IPS DF 6.9 (cell line): ENCODE measurements around the gene DMD.
A peak's percentile ranks its signal among the peaks of the same experiment; 100 is the strongest.
"Not testable (repeated sequence)": the region's sequence is repeated elsewhere in the genome, so short reads cannot be mapped to it uniquely, and the experiment has no call there.

Source experiments
- DNase-seq: peaks from one replicate; pipeline ENCODE4 v3.0.0-alpha.2; 2013; ENCODE audit warnings: low read depth, low spot score
- H3K27ac ChIP-seq: one replicate; pipeline ENCODE4 v1.5.1; 2013; ENCODE audit warnings: low read length, control low read depth
- H3K27me3 ChIP-seq: 2 replicates; pipeline ENCODE4 v1.6.1; 2013; ENCODE audit warnings: mild to moderate bottlenecking, low read length; ENCODE audit not compliant: control insufficient read depth, insufficient read depth
- H3K36me3 ChIP-seq: 2 replicates; pipeline ENCODE4 v1.6.1; 2013; ENCODE audit warnings: low read length; ENCODE audit not compliant: control insufficient read depth, insufficient read depth
- H3K4me1 ChIP-seq: 2 replicates; pipeline ENCODE4 v1.6.1; 2013; ENCODE audit warnings: low read length; ENCODE audit not compliant: control insufficient read depth, insufficient read depth
- H3K4me3 ChIP-seq: 2 replicates; pipeline ENCODE4 v1.5.1; 2013; ENCODE audit warnings: mild to moderate bottlenecking, low read length
- H3K9me3 ChIP-seq: 2 replicates; pipeline ENCODE4 v1.6.1; 2013; ENCODE audit warnings: low read length, inconsistent platforms; ENCODE audit not compliant: control insufficient read depth, insufficient read depth
- WGBS: extraction: QIAGEN DNeasy Blood & Tissue Kit; methylation state at CpG from one replicate; pipeline ENCODE4 v1.1.7; 2013; ENCODE audit warnings: mixed read lengths, missing lambda C conversion rate; ENCODE audit not compliant: insufficient read length, insufficient coverage; 5-methylcytosine and 5-hydroxymethylcytosine counted together

The DMD gene

GRCh38 chrX:32533848-32534247 lies 677.5 kb downstream of the DMD start:
- no peaks in the 10 kb centered on the region for H3K27me3 ChIP-seq
- WGBS: no CpG with 5 or more reads among the region's 4 CpGs
- H3K9me3 ChIP-seq: no peaks in the 10 kb centered on the region
- H3K4me1 ChIP-seq: no peaks in the 10 kb centered on the region
- no peaks in the 10 kb centered on the region for H3K36me3 ChIP-seq
- no peak overlapping the region for H3K4me3 ChIP-seq
- no peak overlapping the region for H3K27ac ChIP-seq
- no peak for DNase-seq

GRCh38 chrX:32532262-32532661 lies 679.1 kb downstream of the DMD start:
- Histone ChIP-seq H3K27me3 (no peaks in the 10 kb centered on the region), H3K9me3 (no peaks in the 10 kb centered on the region), H3K4me3 (no peak overlapping the region), H3K27ac (no peak overlapping the region), H3K36me3 (no peaks in the 10 kb centered on the region), H3K4me1 (no peaks in the 10 kb centered on the region)
- DNase-seq: no peak
- no CpG with 5 or more reads among the region's 4 CpGs for WGBS

- DNase-seq: peak; percentile 2
- H3K36me3 ChIP-seq: no peaks in the 10 kb centered on the region
- H3K4me3 ChIP-seq: no peak overlapping the region
- WGBS: no CpG with 5 or more reads among the region's 3 CpGs
- H3K27me3 ChIP-seq: no peaks in the 10 kb centered on the region
- H3K9me3 ChIP-seq: no peaks in the 10 kb centered on the region
- no peaks in the 10 kb centered on the region for H3K4me1 ChIP-seq
- no peak overlapping the region for H3K27ac ChIP-seq
Measured at GRCh38 chrX:32530802-32531403, 680.4 kb downstream of the DMD start.

GRCh38 chrX:32528451-32528850 lies 682.9 kb downstream of the DMD start:
- not testable (repeated sequence) for H3K27me3 ChIP-seq, H3K4me3 ChIP-seq, H3K4me1 ChIP-seq, H3K36me3 ChIP-seq, H3K27ac ChIP-seq, H3K9me3 ChIP-seq
- DNase-seq: peak; percentile 2

- no peak overlapping the region for H3K4me3 ChIP-seq
- no peaks in the 10 kb centered on the region for H3K4me1 ChIP-seq
- no peaks in the 10 kb centered on the region for H3K9me3 ChIP-seq
- H3K27ac ChIP-seq: no peak overlapping the region
- no peaks in the 10 kb centered on the region for H3K36me3 ChIP-seq
- DNase-seq: no peak
- WGBS: no CpG with 5 or more reads among the region's 5 CpGs
- no peaks in the 10 kb centered on the region for H3K27me3 ChIP-seq
Measured at GRCh38 chrX:32525234-32525633, 686.1 kb downstream of the DMD start.

- no peak overlapping the region for H3K27ac ChIP-seq
Measured at GRCh38 chrX:32524385-32524784, 687.0 kb downstream of the DMD start.

GRCh38 chrX:32520789-32521188 lies 690.6 kb downstream of the DMD start:
- DNase-seq: no peak
- no CpG with 5 or more reads among the region's 2 CpGs for WGBS
- Histone ChIP-seq H3K4me3 (no peak overlapping the region), H3K27me3 (no peaks in the 10 kb centered on the region), H3K9me3 (no peaks in the 10 kb centered on the region), H3K4me1 (no peaks in the 10 kb centered on the region), H3K27ac (no peak overlapping the region), H3K36me3 (no peaks in the 10 kb centered on the region)

More at GRCh38 chrX:32524385-32524784, 687.0 kb downstream of the DMD start:
- Histone ChIP-seq H3K36me3 (no peaks in the 10 kb centered on the region), H3K9me3 (no peaks in the 10 kb centered on the region), H3K4me1 (no peaks in the 10 kb centered on the region), H3K27me3 (no peaks in the 10 kb centered on the region), H3K4me3 (no peak overlapping the region)
- no peak for DNase-seq
- WGBS: no CpG with 5 or more reads among the region's 2 CpGs

GRCh38 chrX:32514986-32515385 lies 696.4 kb downstream of the DMD start:
- H3K27me3 ChIP-seq: no peaks in the 10 kb centered on the region
- no peaks in the 10 kb centered on the region for H3K36me3 ChIP-seq
- DNase-seq: no peak
- H3K4me3 ChIP-seq: no peak overlapping the region
- H3K27ac ChIP-seq: no peak overlapping the region
- WGBS: no CpG with 5 or more reads among the region's 5 CpGs
- H3K9me3 ChIP-seq: no peaks in the 10 kb centered on the region
- H3K4me1 ChIP-seq: no peaks in the 10 kb centered on the region

- no peaks in the 10 kb centered on the region for H3K36me3 ChIP-seq
- DNase-seq: no peak
- H3K27ac ChIP-seq: no peak overlapping the region
- no peaks in the 10 kb centered on the region for H3K27me3 ChIP-seq
- H3K4me1 ChIP-seq: no peaks in the 10 kb centered on the region
- WGBS: no CpG with 5 or more reads among the region's 3 CpGs
- no peak overlapping the region for H3K4me3 ChIP-seq
- H3K9me3 ChIP-seq: no peaks in the 10 kb centered on the region
Measured at GRCh38 chrX:32501606-32502005, 709.7 kb downstream of the DMD start.

GRCh38 chrX:32496671-32497070 lies 714.7 kb downstream of the DMD start:
- Histone ChIP-seq H3K4me3 (no peak overlapping the region), H3K27ac (no peak overlapping the region), H3K36me3 (no peaks in the 10 kb centered on the region), H3K4me1 (no peaks in the 10 kb centered on the region), H3K27me3 (no peaks in the 10 kb centered on the region), H3K9me3 (no peaks in the 10 kb centered on the region)
- no CpG with 5 or more reads among the region's 6 CpGs for WGBS
- DNase-seq: no peak

- H3K27ac ChIP-seq: no peak overlapping the region
Measured at GRCh38 chrX:32495855-32496254, 715.5 kb downstream of the DMD start.

More at GRCh38 chrX:32495855-32496254, 715.5 kb downstream of the DMD start:
- no peaks in the 10 kb centered on the region for H3K27me3 ChIP-seq
- no peaks in the 10 kb centered on the region for H3K4me1 ChIP-seq
- H3K4me3 ChIP-seq: no peak overlapping the region
- no peak for DNase-seq
- no peaks in the 10 kb centered on the region for H3K9me3 ChIP-seq
- H3K36me3 ChIP-seq: no peaks in the 10 kb centered on the region
